Choroid plexus epithelial cell (primary cell): ENCODE measurements around the gene CYSTM1.

ENCODE experiments used
- DNase-seq: peaks from one replicate; pipeline ENCODE4 v3.0.0-alpha.2; 2010; ENCODE audit warnings: low read depth
- H3K4me3 ChIP-seq: 2 replicates; pipeline ENCODE4 v1.5.1; 2011; ENCODE audit warnings: low read depth, mild to moderate bottlenecking, control low read depth, low read length, moderate library complexity
- CTCF ChIP-seq: conservative IDR thresholded peaks from 2 replicates; pipeline ENCODE4 v1.5.1; 2011; ENCODE audit warnings: low read depth, mild to moderate bottlenecking, control low read depth, inconsistent platforms, low read length, moderate library complexity

The CYSTM1 gene

GRCh38 chr5:140286424-140286823 is 111.4 kb downstream of the CYSTM1 start:
- no peak for TF ChIP-seq CTCF
- DNase-seq: no peak

DNA sequence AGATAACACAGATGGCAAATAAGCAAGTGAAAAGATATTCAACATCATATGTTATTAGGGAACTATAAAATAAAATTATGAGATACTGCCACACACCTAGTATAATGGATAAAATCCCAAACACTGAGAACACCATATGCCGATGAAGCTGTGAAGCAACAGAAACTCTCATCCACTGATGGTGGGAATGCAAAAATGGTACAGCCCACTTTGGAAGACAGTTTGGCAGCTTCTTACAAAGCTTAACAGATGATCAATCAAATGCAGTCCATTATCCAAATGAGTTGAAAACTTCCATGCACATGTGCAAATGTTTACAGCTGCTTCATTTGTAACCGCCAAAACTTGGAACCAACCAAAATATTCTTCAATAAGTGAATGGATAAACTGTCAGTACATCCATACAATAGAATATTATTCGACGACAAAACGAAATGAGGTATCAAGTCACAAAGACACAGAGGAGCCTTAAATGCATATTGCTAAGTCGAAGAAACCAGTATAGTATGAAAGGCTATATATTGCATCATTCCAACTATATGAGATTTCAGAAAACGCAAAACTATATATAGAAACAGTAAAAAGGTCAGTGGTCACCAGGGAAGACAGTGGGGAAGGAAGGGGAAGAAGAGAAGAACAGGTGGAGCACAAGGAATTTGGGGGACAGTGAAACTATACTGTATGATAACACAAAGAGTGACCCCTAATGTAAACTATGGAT is 113.0 kb downstream of the CYSTM1 start:
- H3K4me3 ChIP-seq: no peak overlapping the region
- TF ChIP-seq CTCF: no peak
- no peak for DNase-seq

More at GRCh38 chr5:140286424-140286823, 111.4 kb downstream of the CYSTM1 start:
- no peak overlapping the region for H3K4me3 ChIP-seq

DNA sequence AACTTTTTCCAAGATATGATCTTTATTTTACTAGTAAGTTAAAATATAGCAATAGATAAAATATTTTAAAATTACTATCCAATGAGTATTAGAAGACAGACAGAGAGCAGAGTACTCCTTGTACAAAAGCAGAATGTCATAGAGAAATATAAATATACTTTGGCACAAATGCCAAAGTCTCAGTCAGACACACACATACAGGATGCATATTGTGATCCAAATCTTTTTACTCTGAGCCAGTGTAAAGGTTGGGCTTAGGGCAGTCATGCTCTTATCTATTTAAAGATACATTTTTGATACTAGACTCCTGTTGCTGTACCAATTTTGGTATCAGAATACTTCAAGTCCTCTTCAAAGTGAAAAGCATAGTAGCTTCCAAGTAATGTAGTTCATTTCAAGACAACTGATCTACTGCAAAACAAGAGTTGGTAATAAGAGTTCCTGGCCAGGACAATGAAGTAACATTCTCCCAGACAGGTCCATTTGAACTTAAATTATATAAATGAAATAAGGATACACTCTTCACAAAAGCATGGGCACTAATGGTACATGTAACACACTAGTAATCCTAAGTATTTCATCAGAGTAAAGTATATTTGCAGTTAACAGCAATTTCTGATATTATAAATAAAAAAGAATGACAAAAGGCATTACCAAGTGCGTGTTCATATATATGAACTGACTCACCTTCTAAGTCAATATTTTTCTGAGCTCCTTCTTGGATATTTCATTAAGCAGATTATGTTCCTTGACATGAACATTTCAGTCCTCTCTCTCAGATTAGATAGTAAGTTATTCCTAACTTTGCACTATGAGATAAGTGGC is 117.4 kb downstream of the CYSTM1 start:
- no peak overlapping the region for H3K4me3 ChIP-seq
- TF ChIP-seq CTCF: no peak
- DNase-seq: peak; percentile 38
